T-cell (primary cell): ENCODE data around the gene CYP2D6. TPM values are rescaled to one million over a fixed set of nuclear protein-coding genes. Genes with fewer than 3 reads are reported as not detected.

ENCODE experiments used
- ATAC-seq, 4 experiments: fragments of 200-7000 bp in 3 of 4; fragments of 150-1000 bp in 1 of 4; cut with Tn5 transposase; replicated peaks in 1 of 4; 1 replicate in 3 of 4; 2 replicates in 1 of 4; pipeline ENCODE4 v1.10.0; 2021; ENCODE audit warnings: moderate library complexity in 3 of 4, mild to moderate bottlenecking in 2 of 4, moderate number of reproducible peaks in 1 of 4
- CTCF ChIA-PET, 2 donors: fragments of 300-600 bp; sonication (Branson Sonifier 250); formaldehyde crosslinking; loops; one replicate each; lab custom pipeline; 2022; ENCODE audit warnings: antibody characterized with exemption in 2 of 2; lab: Charles Lee
- POLR2A ChIA-PET, 2 donors: fragments of 300-600 bp; sonication (Branson Sonifier 250); formaldehyde crosslinking; loops; one replicate each; lab custom pipeline; 2022; ENCODE audit warnings: antibody characterized with exemption in 2 of 2; lab: Charles Lee
- DNase-seq, 35 experiments: peaks; one replicate each; pipeline versions ENCODE4 v3.0.0 to v3.0.0-alpha.2; 2013 to 2023
- H3K27ac ChIP-seq: one replicate; pipeline ENCODE4 v1.5.1; 2013; ENCODE audit warnings: low read length
- H3K27me3 ChIP-seq, 2 experiments: replicated peaks in 1 of 2; 1 replicate in 1 of 2; 2 replicates in 1 of 2; pipeline versions ENCODE4 v1.6.1 to v1.7.0; 2013; ENCODE audit warnings: low read length in 1 of 2, mixed read lengths in 1 of 2; ENCODE audit not compliant: control insufficient read depth in 2 of 2, insufficient read depth in 2 of 2; ENCODE audit errors: extremely low read depth in 1 of 2
- H3K36me3 ChIP-seq, 2 donors: 1 replicate in 1 of 2; 2 replicates in 1 of 2; pipeline versions ENCODE4 v1.6.1 to v1.7.0; 2013; ENCODE audit warnings: low read length in 1 of 2; ENCODE audit not compliant: control insufficient read depth in 2 of 2, insufficient read depth in 1 of 2; ENCODE audit errors: extremely low read depth in 1 of 2
- H3K4me1 ChIP-seq, 2 experiments: 1 replicate in 1 of 2; 2 replicates in 1 of 2; pipeline versions ENCODE4 v1.6.1 to v1.7.0; 2013; ENCODE audit warnings: low read length in 2 of 2, mixed read lengths in 1 of 2; ENCODE audit not compliant: insufficient read depth in 2 of 2, control insufficient read depth in 1 of 2; ENCODE audit errors: extremely low read depth in 1 of 2
- H3K4me3 ChIP-seq, 2 donors: 1 replicate in 1 of 2; 2 replicates in 1 of 2; pipeline versions ENCODE4 v1.5.1 to v1.7.0; 2013; ENCODE audit warnings: mild to moderate bottlenecking in 2 of 2, low read length in 1 of 2, moderate library complexity in 1 of 2; ENCODE audit not compliant: control insufficient read depth in 1 of 2; ENCODE audit errors: extremely low read depth in 1 of 2
- H3K9me3 ChIP-seq: 2 replicates; pipeline ENCODE4 v1.7.0; 2013
- H3K27ac Mint-ChIP-seq, 2 donors: one replicate each; pipeline ENCODE4 v1.8.0; 2020 to 2021; ENCODE audit warnings: mild to moderate bottlenecking in 2 of 2, mixed read lengths in 2 of 2
- H3K27me3 Mint-ChIP-seq, 2 donors: one replicate each; pipeline ENCODE4 v1.8.0; 2021 to 2022; ENCODE audit warnings: mixed read lengths in 2 of 2
- H3K36me3 Mint-ChIP-seq: one replicate; pipeline ENCODE4 v1.8.0; 2021; ENCODE audit warnings: mixed read lengths
- H3K4me1 Mint-ChIP-seq, 3 donors: one replicate each; pipeline ENCODE4 v1.8.0; 2020 to 2022; ENCODE audit warnings: mixed read lengths in 3 of 3, mild to moderate bottlenecking in 1 of 3
- H3K4me3 Mint-ChIP-seq, 3 donors: one replicate each; pipeline ENCODE4 v1.8.0; 2020 to 2022; ENCODE audit warnings: mild to moderate bottlenecking in 3 of 3, mixed read lengths in 3 of 3, moderate library complexity in 3 of 3
- H3K9me3 Mint-ChIP-seq, 3 donors: one replicate each; pipeline ENCODE4 v1.8.0; 2020 to 2022; ENCODE audit warnings: mixed read lengths in 3 of 3
- WGBS: methylation state at CpG from one replicate; pipeline ENCODE4 v1.1.5; 2013; ENCODE audit warnings: missing lambda C conversion rate; ENCODE audit not compliant: insufficient coverage; 5-methylcytosine and 5-hydroxymethylcytosine counted together
- total RNA-seq, 35 experiments: library from RNA in 6 of 35; stranded (reverse) in 6 of 35; fragments of 120-200 nt in 1 of 35; gene quantifications; one replicate each; pipeline versions ENCODE4 v1.2.1 to v1.2.4 and lab custom pipeline; 2013 to 2026

The CYP2D6 gene
- total RNA-seq, 5 donors from 2014 or later (not counting 1 experiment from before 2014, with no cell fraction given): 4.5 to 9.8 (median 8.6) TPM

- no peak overlapping the region for H3K4me3 ChIP-seq
- Mint-ChIP-seq H3K36me3 (peaks cover 25% of the 10 kb centered on the region), H3K4me3 (no peak overlapping the region), H3K27me3 (no peaks in the 10 kb centered on the region), H3K27ac (no peak overlapping the region), H3K4me1 (peaks cover 0 to 4% (median 2%) of the 10 kb centered on the region in 3 donors), H3K9me3 (peaks cover 3 to 15% (median 9%) of the 10 kb centered on the region in 3 donors)
- DNase-seq: no peak
- WGBS: no CpG with 5 or more reads among the region's 3 CpGs
- CTCF ChIA-PET: no interaction called here
- H3K27ac ChIP-seq: no peak overlapping the region
- no peak for ATAC-seq
- H3K9me3 ChIP-seq: peaks cover 6% of the 10 kb centered on the region
- no peaks in the 10 kb centered on the region for H3K4me1 ChIP-seq
- no peaks in the 10 kb centered on the region for H3K27me3 ChIP-seq
- POLR2A ChIA-PET: no interaction called here
- H3K36me3 ChIP-seq: no peaks in the 10 kb centered on the region
These were observed 29.4 kb downstream of the CYP2D6 start for GRCh38 chr22:42101199-42101598.

GRCh38 chr22:42091455-42091782 is 39.2 kb downstream of the CYP2D6 start:
- H3K4me3 Mint-ChIP-seq: peak overlapping the region; percentile 97 to 99 (median 97)

GRCh38 chr22:42090596-42091454 is 39.8 kb downstream of the CYP2D6 start, which contains the start of gene NDUFA6:
TSS of gene NDUFA6 (minus strand) at chr22:42090772. CDS start at chr22:42090744, 28 bp downstream.
- peaks cover 16% of the 10 kb centered on the region for H3K36me3 Mint-ChIP-seq
- no peaks in the 10 kb centered on the region for H3K27me3 Mint-ChIP-seq
- CTCF ChIA-PET: interaction anchor here (0.5 to 2.2 kb wide), 16 partner anchors 9 to 402 kb away, joined by 3 to 16 read pairs (median 4); partner anchors contain the start of genes NAGA (in 1 of the 2), SMDT1 (in 1 of the 2) and SNU13 (in 1 of the 2)
- under 1% methylated on average over 66 of the region's 71 CpGs for WGBS
- Histone ChIP-seq H3K27ac (peak within 1 kb of the TSS; percentile 100), H3K4me1 (peaks cover 10 to 28% of the 10 kb centered on the region in 2 experiments), H3K36me3 (peaks cover 0 to 15% of the 10 kb centered on the region in 2 donors), H3K9me3 (no peaks in the 10 kb centered on the region), H3K27me3 (no peaks in the 10 kb centered on the region), H3K4me3 (peak within 1 kb of the TSS; percentile 70 to 90)
- H3K4me3 Mint-ChIP-seq: peak within 1 kb of the TSS; percentile 97 to 99 (median 97)
- POLR2A ChIA-PET: interaction anchor here (0.6 to 3.3 kb wide), 3 partner anchors 11 to 817 kb away, joined by 3 to 36 read pairs (median 3); partner anchors contain the start of genes POLDIP3 (in 1 of the 2) and SMDT1 (in 1 of the 2)
- H3K27ac Mint-ChIP-seq: peak within 1 kb of the TSS; percentile 98 to 99
- DNase-seq (peak; percentile 93 to 99 (median 98)), ATAC-seq (peak; percentile 88 to 92 (median 88))
- H3K9me3 Mint-ChIP-seq: no peaks in the 10 kb centered on the region
- peaks cover 36 to 49% (median 39%) of the 10 kb centered on the region in 3 donors for H3K4me1 Mint-ChIP-seq

More at GRCh38 chr22:42091455-42091782, 39.2 kb downstream of the CYP2D6 start:
- DNase-seq (no peak), ATAC-seq (no peak)
- POLR2A ChIA-PET: interaction anchor here (0.6 to 3.3 kb wide), 2 partner anchors 11 to 1619 kb away, joined by 3 to 36 read pairs; partner anchors contain the start of gene SMDT1 (in 1 of the 2)
- peak overlapping the region; percentile 93 for H3K27ac ChIP-seq
- H3K36me3 Mint-ChIP-seq: peaks cover 10% of the 10 kb centered on the region
- peaks cover 0 to 9% of the 10 kb centered on the region in 2 donors for H3K36me3 ChIP-seq
- 11% methylated on average over 4 of the region's 7 CpGs for WGBS
- no peaks in the 10 kb centered on the region for H3K9me3 ChIP-seq
- H3K27me3 ChIP-seq: no peaks in the 10 kb centered on the region
- peaks cover 32 to 46% (median 36%) of the 10 kb centered on the region in 3 donors for H3K4me1 Mint-ChIP-seq
- H3K4me1 ChIP-seq: peaks cover 10 to 28% of the 10 kb centered on the region in 2 experiments
- no peaks in the 10 kb centered on the region for H3K27me3 Mint-ChIP-seq
- CTCF ChIA-PET: interaction anchor here (0.7 to 2.2 kb wide), 13 partner anchors 9 to 375 kb away, joined by 3 to 16 read pairs (median 4); partner anchors contain the start of genes NAGA (in 1 of the 2) and SMDT1 (in 1 of the 2)
- H3K9me3 Mint-ChIP-seq: no peaks in the 10 kb centered on the region
- peak overlapping the region; percentile 70 to 90 for H3K4me3 ChIP-seq
- H3K27ac Mint-ChIP-seq: peak overlapping the region; percentile 98 to 99

GRCh38 chr22:42086051-42086450 is 44.6 kb downstream of the CYP2D6 start:
- no peak overlapping the region for H3K27ac ChIP-seq
- Mint-ChIP-seq H3K4me3 (no peak overlapping the region), H3K36me3 (peaks cover 43% of the 10 kb centered on the region), H3K4me1 (peaks cover 39 to 52% (median 51%) of the 10 kb centered on the region in 3 donors), H3K27ac (no peak overlapping the region), H3K27me3 (no peaks in the 10 kb centered on the region), H3K9me3 (no peaks in the 10 kb centered on the region)
- H3K4me3 ChIP-seq: no peak overlapping the region
- H3K27me3 ChIP-seq: no peaks in the 10 kb centered on the region
- H3K36me3 ChIP-seq: peaks cover 0 to 50% of the 10 kb centered on the region in 2 donors
- peaks cover 2 to 28% of the 10 kb centered on the region in 2 experiments for H3K4me1 ChIP-seq
- 98% methylated on average over 6 of the region's 6 CpGs for WGBS
- no peak for ATAC-seq
- no peak for DNase-seq
- POLR2A ChIA-PET: no interaction called here
- no peaks in the 10 kb centered on the region for H3K9me3 ChIP-seq
- CTCF ChIA-PET: no interaction called here

GRCh38 chr22:42084874-42085273 is 45.7 kb downstream of the CYP2D6 start:
- ATAC-seq (no peak), DNase-seq (no peak)
- H3K9me3 ChIP-seq: no peaks in the 10 kb centered on the region
- H3K9me3 Mint-ChIP-seq: no peaks in the 10 kb centered on the region
- H3K27ac ChIP-seq: no peak overlapping the region
- peaks cover 43% of the 10 kb centered on the region for H3K36me3 Mint-ChIP-seq
- H3K27me3 ChIP-seq: no peaks in the 10 kb centered on the region
- no peak overlapping the region for H3K27ac Mint-ChIP-seq
- H3K4me3 ChIP-seq: no peak overlapping the region
- no peak overlapping the region for H3K4me3 Mint-ChIP-seq
- WGBS: 98% methylated on average over 6 of the region's 8 CpGs
- ChIA-PET CTCF (no interaction called here), POLR2A (interaction anchor here in 1 of 2 donors (0.6 kb wide), 1 partner anchor 1162 kb away, joined by 3 read pairs; no protein-coding TSS in a partner anchor)
- H3K4me1 ChIP-seq: peaks cover 9 to 30% of the 10 kb centered on the region in 2 experiments
- peaks cover 0 to 50% of the 10 kb centered on the region in 2 donors for H3K36me3 ChIP-seq
- H3K4me1 Mint-ChIP-seq: peaks cover 47 to 57% (median 54%) of the 10 kb centered on the region in 3 donors
- no peaks in the 10 kb centered on the region for H3K27me3 Mint-ChIP-seq

- Mint-ChIP-seq H3K9me3 (no peaks in the 10 kb centered on the region), H3K4me1 (peaks cover 41 to 52% (median 52%) of the 10 kb centered on the region in 3 donors), H3K4me3 (peak overlapping the region in 1 of 3 donors; percentile 16), H3K36me3 (peaks cover 35% of the 10 kb centered on the region), H3K27me3 (no peaks in the 10 kb centered on the region), H3K27ac (peak overlapping the region in 1 of 2 donors; percentile 25)
- Histone ChIP-seq H3K4me3 (no peak overlapping the region), H3K27me3 (no peaks in the 10 kb centered on the region), H3K27ac (no peak overlapping the region), H3K4me1 (peaks cover 13 to 30% of the 10 kb centered on the region in 2 experiments), H3K36me3 (peaks cover 0 to 50% of the 10 kb centered on the region in 2 donors), H3K9me3 (no peaks in the 10 kb centered on the region)
- no peak for ATAC-seq
- CTCF ChIA-PET: interaction anchor here in 1 of 2 donors (0.6 kb wide), 1 partner anchor 224 kb away, joined by 6 read pairs; no protein-coding TSS in a partner anchor
- DNase-seq: no peak
- whole genome bisulfite sequencing: 100% methylated on average over 1 of the region's 4 CpGs
- POLR2A ChIA-PET: no interaction called here
These were observed 47.5 kb downstream of the CYP2D6 start for GRCh38 chr22:42083119-42083518.
